Measurements from ENCODE around the gene BANK1. TPM values are rescaled to one million over a fixed set of nuclear protein-coding genes. Genes with fewer than 3 reads are reported as not detected.
"Not testable (repeated sequence)": the region's sequence is repeated elsewhere in the genome, so short reads cannot be mapped to it uniquely, and the experiment has no call there.

The BANK1 gene
- total RNA-seq, 1 donor from 2014 or later = not detected

DNA sequence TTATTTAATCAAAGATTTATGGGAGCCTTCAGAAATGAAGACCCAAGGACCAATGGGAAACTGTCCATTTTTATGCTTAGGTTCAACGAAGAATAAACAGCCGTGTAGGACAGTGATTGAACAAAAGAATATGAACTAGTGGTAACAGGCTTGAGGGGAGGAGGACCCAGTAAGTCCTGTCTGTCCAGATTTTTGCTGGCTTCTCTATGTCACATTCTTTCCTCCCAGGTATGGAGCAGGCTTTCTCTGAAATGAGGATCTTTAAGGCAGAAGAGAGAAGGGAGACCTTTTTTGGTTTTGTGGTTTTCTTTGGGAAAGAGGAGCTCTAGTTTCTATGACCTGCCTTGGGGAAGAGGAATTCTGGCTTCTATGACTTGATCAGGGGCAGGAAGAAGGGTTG lies 74.1 kb downstream of the BANK1 start:
- intact Hi-C loops (cut with micrococcal nuclease) = no loop called here
- DNase-seq (ENCODE audit: low spot score) = no peak
- Mint-ChIP-seq H3K36me3 (ENCODE audit: low read depth) (no peaks in the 10 kb centered on the region), H3K27ac (no peak overlapping the region), H3K27me3 (ENCODE audit: insufficient read depth) (no peaks in the 10 kb centered on the region), H3K4me1 (ENCODE audit: low read depth) (no peaks in the 10 kb centered on the region), H3K9me3 (no peaks in the 10 kb centered on the region), H3K4me3 (no peak overlapping the region)

DNA sequence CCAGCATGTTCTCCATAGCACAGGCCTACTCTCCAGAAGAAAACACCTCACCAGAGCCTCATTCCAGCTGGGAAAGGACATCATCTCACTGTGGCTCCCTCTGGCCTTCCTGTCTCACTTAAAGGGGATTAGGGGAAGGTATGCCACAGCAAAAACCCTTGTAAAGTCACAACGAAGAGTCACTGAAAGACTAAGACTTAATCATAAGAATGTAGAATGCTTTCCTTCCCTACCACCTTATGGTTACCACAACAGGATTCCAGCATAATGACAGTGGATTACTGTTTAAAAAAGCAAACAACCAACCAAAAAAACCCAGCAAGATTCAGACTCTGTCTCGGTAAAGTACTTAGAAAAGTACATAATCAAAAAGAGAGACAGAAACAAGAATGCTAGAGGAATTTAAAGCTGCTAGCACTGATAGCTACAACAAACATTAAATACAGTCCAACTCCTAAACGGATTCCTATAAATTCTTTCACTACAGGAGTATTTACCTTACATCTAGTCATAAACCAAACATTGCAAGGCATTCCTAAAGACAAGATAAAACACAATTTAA lies 75.1 kb downstream of the BANK1 start:
- Mint-ChIP-seq H3K27me3 (ENCODE audit: insufficient read depth) (no peaks in the 10 kb centered on the region), H3K36me3 (ENCODE audit: low read depth) (no peaks in the 10 kb centered on the region), H3K9me3 (no peaks in the 10 kb centered on the region), H3K4me1 (ENCODE audit: low read depth) (no peaks in the 10 kb centered on the region), H3K27ac (no peak overlapping the region), H3K4me3 (no peak overlapping the region)
- intact Hi-C loops (cut with micrococcal nuclease) = no loop called here
- no peak for DNase-seq (ENCODE audit: low spot score)

DNA sequence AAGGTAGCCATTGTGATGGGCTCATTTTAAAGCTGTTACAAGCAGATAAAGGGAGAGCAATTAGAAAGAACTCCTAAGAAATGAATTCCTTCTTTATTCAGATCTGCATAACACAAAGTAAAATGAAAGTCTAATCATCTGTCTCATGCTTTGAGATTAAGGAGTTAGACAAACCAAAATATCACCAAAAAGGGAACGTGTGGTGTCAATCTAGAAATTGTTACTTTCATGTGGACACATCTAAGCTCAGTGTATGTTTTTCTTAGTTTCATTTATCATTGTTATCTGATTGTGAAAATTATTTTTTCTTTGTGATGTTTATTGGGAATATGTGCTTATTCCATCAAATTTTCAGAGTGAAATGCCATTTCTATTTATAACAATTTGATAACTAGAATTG lies 80.3 kb downstream of the BANK1 start:
- H3K36me3 Mint-ChIP-seq (ENCODE audit: low read depth) = no peaks in the 10 kb centered on the region
- no peaks in the 10 kb centered on the region for H3K4me1 Mint-ChIP-seq (ENCODE audit: low read depth)
- peaks cover 6% of the 10 kb centered on the region for H3K27me3 Mint-ChIP-seq (ENCODE audit: insufficient read depth)
- intact Hi-C loops (cut with micrococcal nuclease) = no loop called here
- H3K27ac Mint-ChIP-seq = no peak overlapping the region
- no peak for DNase-seq (ENCODE audit: low spot score)
- H3K4me3 Mint-ChIP-seq = no peak overlapping the region
- H3K9me3 Mint-ChIP-seq = no peaks in the 10 kb centered on the region

DNA sequence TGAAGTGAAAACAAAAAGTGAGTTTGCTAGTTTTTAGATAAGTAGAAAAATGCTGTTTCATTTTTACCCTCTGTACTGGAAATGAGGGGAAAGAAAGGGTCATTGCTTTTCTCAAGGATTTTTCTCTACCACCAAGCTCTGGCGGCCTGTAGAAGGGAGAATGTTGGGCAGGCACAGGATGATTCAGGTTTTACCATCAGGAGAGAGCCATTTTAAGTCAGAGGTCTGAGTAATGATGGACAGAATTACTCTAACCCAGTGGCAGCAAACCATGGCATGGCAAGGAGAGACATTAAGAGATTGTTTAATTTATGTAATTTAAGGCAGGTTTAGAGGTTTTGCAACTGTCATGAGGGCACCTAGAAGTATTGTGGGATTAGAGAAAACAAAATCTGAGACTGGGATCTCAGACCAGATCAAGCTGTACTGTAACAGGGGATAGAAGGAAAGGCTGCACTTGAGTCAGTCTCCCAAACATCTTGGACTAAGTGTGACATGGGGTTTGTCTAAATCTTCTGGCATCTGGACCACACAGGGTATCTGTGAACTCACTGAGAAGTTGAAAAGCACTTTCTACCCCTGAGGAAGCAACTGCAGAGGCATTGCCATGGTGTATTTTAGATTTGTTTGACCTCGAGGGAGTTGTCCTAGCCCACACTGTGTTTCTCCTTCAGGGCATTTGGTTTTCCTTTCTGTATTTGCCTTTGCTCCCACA lies 81.6 kb downstream of the BANK1 start:
- intact Hi-C loops (cut with micrococcal nuclease) = no loop called here
- peaks cover 6% of the 10 kb centered on the region for H3K27me3 Mint-ChIP-seq (ENCODE audit: insufficient read depth)
- no peak overlapping the region for H3K4me3 Mint-ChIP-seq
- no peaks in the 10 kb centered on the region for H3K9me3 Mint-ChIP-seq
- no peak overlapping the region for H3K27ac Mint-ChIP-seq
- DNase-seq (ENCODE audit: low spot score) = no peak
- H3K4me1 Mint-ChIP-seq (ENCODE audit: low read depth) = no peaks in the 10 kb centered on the region
- H3K36me3 Mint-ChIP-seq (ENCODE audit: low read depth) = no peaks in the 10 kb centered on the region

DNA sequence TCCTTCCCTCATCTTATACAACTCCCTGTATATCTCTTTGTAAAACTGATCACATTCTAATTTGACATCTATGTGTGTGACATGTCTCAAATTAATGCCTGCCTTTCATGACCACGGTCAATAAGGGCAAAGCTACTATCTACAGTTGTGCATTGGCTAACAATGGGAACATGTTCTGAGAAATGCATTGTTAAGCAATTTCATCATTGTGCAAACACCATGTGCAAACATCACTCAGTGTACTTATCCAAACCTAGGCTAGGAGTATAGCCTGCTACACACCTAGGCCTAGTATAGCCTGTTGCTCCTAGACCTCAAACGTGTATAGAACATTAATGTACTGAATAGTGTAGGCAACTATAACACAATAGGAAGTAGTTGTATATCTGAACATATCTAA lies 95.0 kb downstream of the BANK1 start:
- no peaks in the 10 kb centered on the region for H3K4me1 Mint-ChIP-seq (ENCODE audit: low read depth)
- H3K27me3 Mint-ChIP-seq (ENCODE audit: insufficient read depth) = peaks cover 2% of the 10 kb centered on the region
- no peak overlapping the region for H3K4me3 Mint-ChIP-seq
- intact Hi-C loops (cut with micrococcal nuclease) = no loop called here
- H3K9me3 Mint-ChIP-seq = no peaks in the 10 kb centered on the region
- no peaks in the 10 kb centered on the region for H3K36me3 Mint-ChIP-seq (ENCODE audit: low read depth)
- no peak overlapping the region for H3K27ac Mint-ChIP-seq
- no peak for DNase-seq (ENCODE audit: low spot score)

DNA sequence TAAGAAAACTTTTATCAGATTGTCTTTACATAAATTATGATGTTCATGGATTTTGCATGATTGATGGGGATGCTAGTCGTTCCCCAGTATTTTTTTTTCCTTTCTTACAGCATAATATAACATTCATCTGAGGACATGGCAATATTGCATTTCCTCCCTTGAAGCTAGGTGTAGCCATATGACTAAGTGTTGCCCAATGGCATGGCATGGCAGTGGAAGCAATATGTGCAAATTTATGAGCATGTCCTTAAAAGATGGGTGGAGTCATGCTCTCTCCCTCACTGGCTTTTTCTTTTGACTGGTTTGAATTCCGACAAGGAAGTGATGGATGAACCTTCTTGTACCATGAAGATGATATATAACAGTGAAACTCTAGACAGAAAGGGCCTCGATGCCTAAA lies 96.3 kb downstream of the BANK1 start:
- no peak for DNase-seq (ENCODE audit: low spot score)
- Mint-ChIP-seq H3K9me3 (no peaks in the 10 kb centered on the region), H3K36me3 (ENCODE audit: low read depth) (no peaks in the 10 kb centered on the region), H3K27me3 (ENCODE audit: insufficient read depth) (peaks cover 2% of the 10 kb centered on the region), H3K4me1 (ENCODE audit: low read depth) (no peaks in the 10 kb centered on the region), H3K27ac (no peak overlapping the region), H3K4me3 (no peak overlapping the region)
- intact Hi-C loops (cut with micrococcal nuclease) = no loop called here

DNA sequence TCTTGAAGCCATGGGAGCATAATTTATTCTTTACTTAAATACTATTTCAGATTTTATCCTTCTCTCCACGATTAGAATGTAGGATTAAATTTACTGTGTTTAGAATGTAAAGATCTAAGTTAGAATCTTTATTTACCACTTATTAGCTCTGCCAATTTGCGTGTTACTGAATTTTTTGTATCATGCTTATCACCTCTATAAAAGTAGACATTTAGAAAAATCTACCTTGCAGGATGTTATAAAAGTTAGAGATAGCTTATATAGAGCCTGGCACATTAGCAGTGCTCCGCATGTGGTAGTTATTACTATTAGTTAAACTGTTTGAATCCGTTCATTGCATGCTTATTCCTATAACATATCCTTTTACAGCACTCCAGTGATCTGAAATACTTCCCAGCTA lies 97.9 kb downstream of the BANK1 start:
- intact Hi-C loops (cut with micrococcal nuclease) = no loop called here

DNA sequence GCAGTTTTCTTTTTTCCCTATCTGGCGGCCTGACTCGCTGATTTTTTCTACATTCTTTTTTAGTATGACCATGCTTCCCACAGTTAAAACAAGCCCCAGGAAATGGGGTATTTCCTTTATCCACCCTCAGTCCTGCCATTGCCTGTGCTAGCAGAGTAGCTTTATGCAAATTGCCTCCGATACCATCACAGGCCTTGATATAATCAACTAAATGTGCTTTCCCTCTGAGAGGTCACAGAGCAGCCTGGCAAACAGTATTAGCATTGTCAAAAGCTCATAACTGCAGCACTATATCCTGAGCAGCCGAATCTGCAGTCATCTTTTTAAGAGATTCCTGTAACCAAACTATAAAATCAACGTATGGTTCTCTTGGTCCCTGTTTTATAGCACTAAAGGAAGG lies 115.0 kb downstream of the BANK1 start:
- H3K36me3 Mint-ChIP-seq (ENCODE audit: low read depth); DNase-seq (ENCODE audit: low spot score); intact Hi-C loops (cut with micrococcal nuclease); H3K27me3 Mint-ChIP-seq (ENCODE audit: insufficient read depth); H3K27ac Mint-ChIP-seq; H3K4me3 Mint-ChIP-seq; H3K4me1 Mint-ChIP-seq (ENCODE audit: low read depth); H3K9me3 Mint-ChIP-seq: not testable (repeated sequence)

More for the DNA sequence above, 97.9 kb downstream of the BANK1 start:
- H3K36me3 Mint-ChIP-seq (ENCODE audit: low read depth) = no peaks in the 10 kb centered on the region
- no peak for DNase-seq (ENCODE audit: low spot score)
- no peaks in the 10 kb centered on the region for H3K9me3 Mint-ChIP-seq
- no peak overlapping the region for H3K4me3 Mint-ChIP-seq
- H3K27ac Mint-ChIP-seq = no peak overlapping the region
- peaks cover 2% of the 10 kb centered on the region for H3K27me3 Mint-ChIP-seq (ENCODE audit: insufficient read depth)
- H3K4me1 Mint-ChIP-seq (ENCODE audit: low read depth) = no peaks in the 10 kb centered on the region

DNA sequence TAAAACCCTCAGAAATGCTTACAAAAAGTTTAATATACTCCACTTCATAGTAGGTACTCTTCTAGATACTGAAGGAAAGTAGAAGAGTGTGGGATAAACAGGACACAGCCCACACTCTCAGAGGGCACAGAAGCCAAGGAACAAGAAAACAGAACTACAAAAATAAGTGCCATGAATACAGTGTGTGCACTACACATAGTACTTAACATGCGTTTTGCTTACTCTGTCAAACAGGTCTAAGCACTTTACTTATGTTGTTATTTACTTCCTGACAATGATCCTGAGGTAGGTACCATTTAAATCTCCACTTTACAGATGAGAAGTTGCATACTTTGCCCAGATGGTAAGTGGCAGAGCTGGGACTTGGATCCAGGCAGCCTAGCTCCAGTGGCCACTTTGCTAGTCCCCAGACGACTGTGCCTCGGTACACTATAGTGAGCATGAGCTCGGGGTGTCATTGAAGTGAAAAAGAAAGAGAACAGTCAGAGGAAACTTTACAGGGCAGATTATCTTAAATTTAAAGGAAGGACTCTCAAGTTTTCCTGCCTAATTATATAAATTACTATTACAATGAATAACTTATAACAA lies 120.3 kb downstream of the BANK1 start:
- Mint-ChIP-seq H3K4me3 (no peak overlapping the region), H3K27me3 (ENCODE audit: insufficient read depth) (no peaks in the 10 kb centered on the region), H3K4me1 (ENCODE audit: low read depth) (no peaks in the 10 kb centered on the region), H3K36me3 (ENCODE audit: low read depth) (no peaks in the 10 kb centered on the region), H3K9me3 (no peaks in the 10 kb centered on the region), H3K27ac (no peak overlapping the region)
- intact Hi-C loops (cut with micrococcal nuclease) = no loop called here
- no peak for DNase-seq (ENCODE audit: low spot score)

DNA sequence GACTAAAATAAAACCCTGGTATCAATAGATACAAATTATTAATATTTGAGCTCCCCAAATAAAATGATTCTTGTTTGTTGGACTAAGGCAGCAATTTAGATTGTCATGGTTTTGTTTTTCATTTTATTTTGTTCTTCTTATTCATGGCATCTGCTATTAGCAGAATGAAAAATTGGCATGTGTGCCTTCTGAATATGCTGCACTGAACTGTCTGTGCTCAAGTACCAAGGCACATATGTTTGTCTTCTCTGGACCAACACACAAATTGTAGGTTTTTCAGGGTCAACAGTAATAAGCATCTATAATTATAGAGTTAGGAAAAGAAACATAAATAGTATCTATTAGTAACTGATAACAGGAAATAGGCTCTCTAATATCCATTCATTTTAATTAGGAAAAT lies 121.1 kb downstream of the BANK1 start:
- Mint-ChIP-seq H3K27ac (no peak overlapping the region), H3K4me1 (ENCODE audit: low read depth) (no peaks in the 10 kb centered on the region), H3K27me3 (ENCODE audit: insufficient read depth) (no peaks in the 10 kb centered on the region), H3K36me3 (ENCODE audit: low read depth) (no peaks in the 10 kb centered on the region), H3K9me3 (no peaks in the 10 kb centered on the region), H3K4me3 (no peak overlapping the region)
- intact Hi-C loops (cut with micrococcal nuclease) = no loop called here
- DNase-seq (ENCODE audit: low spot score) = no peak

DNA sequence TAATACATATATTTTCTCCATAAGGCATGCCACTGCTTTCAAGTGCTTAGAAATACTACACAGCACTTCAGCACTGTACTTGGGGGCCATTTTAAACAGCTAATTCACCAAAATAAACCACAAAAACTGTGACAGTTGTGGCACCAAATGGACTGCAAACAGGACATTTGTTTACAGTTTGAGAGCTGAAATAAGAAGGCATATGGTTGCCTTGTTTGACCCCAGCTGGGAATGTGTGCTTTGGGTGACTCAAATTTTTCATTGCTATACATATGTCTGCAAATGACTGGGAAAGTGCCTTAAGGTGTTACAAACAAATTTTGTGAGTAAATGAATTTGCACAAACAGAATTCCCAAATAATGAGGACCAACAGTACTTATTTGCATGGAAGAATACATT lies 124.2 kb downstream of the BANK1 start:
- Mint-ChIP-seq H3K36me3 (ENCODE audit: low read depth) (no peaks in the 10 kb centered on the region), H3K4me1 (ENCODE audit: low read depth) (no peaks in the 10 kb centered on the region), H3K9me3 (no peaks in the 10 kb centered on the region), H3K27ac (no peak overlapping the region), H3K4me3 (no peak overlapping the region), H3K27me3 (ENCODE audit: insufficient read depth) (no peaks in the 10 kb centered on the region)
- no peak for DNase-seq (ENCODE audit: low spot score)
- intact Hi-C loops (cut with micrococcal nuclease) = no loop called here

DNA sequence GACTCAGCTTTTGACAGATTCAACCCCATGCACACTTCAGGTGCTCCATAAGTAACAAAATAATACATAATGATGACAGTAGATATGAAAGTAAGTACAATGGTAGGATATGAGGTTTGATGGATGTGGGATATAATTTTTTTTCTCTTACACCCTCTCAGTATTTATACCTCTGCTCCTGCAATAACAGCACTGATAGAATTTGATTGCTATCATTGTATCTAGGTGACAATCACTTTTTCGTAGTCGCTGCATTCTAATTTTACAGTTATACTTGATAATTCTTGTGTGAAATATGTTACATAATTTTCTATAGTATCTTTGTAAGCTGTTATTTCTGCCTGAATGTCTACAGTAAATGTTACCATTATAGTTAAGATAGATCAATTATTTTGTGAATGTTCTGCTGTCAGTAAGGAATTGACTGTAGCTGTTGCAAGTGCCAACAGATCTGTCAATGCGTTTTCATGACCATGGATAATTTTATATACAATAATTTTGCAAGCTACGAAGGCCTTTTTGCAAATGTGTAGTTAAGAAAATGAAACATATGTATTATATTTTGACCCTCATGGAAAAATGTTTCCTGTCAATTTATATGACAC lies 128.9 kb downstream of the BANK1 start:
- H3K36me3 Mint-ChIP-seq (ENCODE audit: low read depth) = no peaks in the 10 kb centered on the region
- H3K4me3 Mint-ChIP-seq = no peak overlapping the region
- DNase-seq (ENCODE audit: low spot score) = no peak
- intact Hi-C loops (cut with micrococcal nuclease) = no loop called here
- H3K9me3 Mint-ChIP-seq = no peaks in the 10 kb centered on the region
- H3K27ac Mint-ChIP-seq = no peak overlapping the region
- no peaks in the 10 kb centered on the region for H3K4me1 Mint-ChIP-seq (ENCODE audit: low read depth)
- peaks cover 5% of the 10 kb centered on the region for H3K27me3 Mint-ChIP-seq (ENCODE audit: insufficient read depth)

DNA sequence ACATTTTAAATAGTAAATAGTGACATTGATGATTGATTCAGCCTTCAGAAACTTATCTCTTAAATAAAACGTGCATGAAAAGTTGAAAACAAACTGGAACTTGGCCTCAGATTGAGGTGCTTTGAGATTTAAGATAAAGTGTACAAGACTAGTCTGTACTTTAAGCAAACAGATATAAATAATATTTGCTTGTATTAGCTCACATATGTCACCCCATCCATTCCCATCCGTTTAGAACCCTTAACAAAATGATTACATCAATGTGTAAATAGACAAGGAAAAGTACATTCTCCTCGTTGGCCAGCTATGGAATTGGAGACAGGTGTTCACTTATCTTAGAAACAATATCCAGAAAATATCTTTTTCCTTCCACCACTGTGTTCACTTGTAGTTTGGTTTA lies 130.8 kb downstream of the BANK1 start:
- H3K27me3 Mint-ChIP-seq (ENCODE audit: insufficient read depth) = peaks cover 5% of the 10 kb centered on the region
- H3K4me1 Mint-ChIP-seq (ENCODE audit: low read depth) = no peaks in the 10 kb centered on the region

More for the DNA sequence above, 130.8 kb downstream of the BANK1 start:
- DNase-seq (ENCODE audit: low spot score) = no peak
- Mint-ChIP-seq H3K36me3 (ENCODE audit: low read depth) (no peaks in the 10 kb centered on the region), H3K4me3 (no peak overlapping the region), H3K9me3 (no peaks in the 10 kb centered on the region), H3K27ac (no peak overlapping the region)
- intact Hi-C loops (cut with micrococcal nuclease) = no loop called here
